NCI-H526 treated with DMSO at 0.1 percent for 48 hours (cell line): ENCODE data around the gene AIG1.
"Not testable (repeated sequence)": the region's sequence is repeated elsewhere in the genome, so short reads cannot be mapped to it uniquely, and the experiment has no call there.

Experiments
- DNase-seq: peaks from one replicate; lab custom pipeline; 2025; lab: John Stamatoyannopoulos, UW

Gene AIG1

GRCh38 chr6:143165315-143165855 is 104.7 kb downstream of the AIG1 start:
- no peak for DNase-seq

GRCh38 chr6:143166247-143166695 is 105.6 kb downstream of the AIG1 start:
- no peak for DNase-seq

GRCh38 chr6:143167224-143167623 is 106.5 kb downstream of the AIG1 start:
- DNase-seq, result no peak

- DNase-seq, result not testable (repeated sequence)
Observed at GRCh38 chr6:143168396-143168816, 107.7 kb downstream of the AIG1 start.

GRCh38 chr6:143169440-143169839 is 108.8 kb downstream of the AIG1 start:
- DNase-seq, result no peak

GRCh38 chr6:143174516-143174915 is 113.8 kb downstream of the AIG1 start:
- no peak for DNase-seq

GRCh38 chr6:143174951-143175350 is 114.3 kb downstream of the AIG1 start:
- no peak for DNase-seq

- DNase-seq, result no peak
Observed at GRCh38 chr6:143176090-143177021, 115.7 kb downstream of the AIG1 start.

- DNase-seq, result no peak
Observed at GRCh38 chr6:143177706-143178105, 117.0 kb downstream of the AIG1 start.

- no peak for DNase-seq
Observed at GRCh38 chr6:143179096-143179495, 118.4 kb downstream of the AIG1 start.

- DNase-seq, result no peak
Observed at GRCh38 chr6:143179901-143180612, 119.4 kb downstream of the AIG1 start.

- DNase-seq, result no peak
Observed at GRCh38 chr6:143180826-143181225, 120.1 kb downstream of the AIG1 start.

GRCh38 chr6:143183666-143184065 is 123.0 kb downstream of the AIG1 start:
- no peak for DNase-seq

GRCh38 chr6:143185288-143185687 is 124.6 kb downstream of the AIG1 start:
- no peak for DNase-seq

- no peak for DNase-seq
Observed at GRCh38 chr6:143187238-143187923, 126.7 kb downstream of the AIG1 start.

- no peak for DNase-seq
Observed at GRCh38 chr6:143188292-143188691, 127.6 kb downstream of the AIG1 start.

GRCh38 chr6:143191361-143191760 is 130.7 kb downstream of the AIG1 start:
- no peak for DNase-seq

- no peak for DNase-seq
Observed at GRCh38 chr6:143192766-143193165, 132.1 kb downstream of the AIG1 start.

GRCh38 chr6:143193571-143194094 is 132.9 kb downstream of the AIG1 start:
- no peak for DNase-seq

GRCh38 chr6:143194095-143194589 is 133.5 kb downstream of the AIG1 start:
- no peak for DNase-seq

- DNase-seq, result no peak
Observed at GRCh38 chr6:143195349-143195845, 134.7 kb downstream of the AIG1 start.
